ENCODE results near the gene GJA9.
"Not testable (repeated sequence)": the region's sequence is repeated elsewhere in the genome, so short reads cannot be mapped to it uniquely, and the experiment has no call there.

The GJA9 gene

GRCh38 chr1:38873027-38873969, 8.1 kb downstream of the GJA9 start, which contains the start of gene MYCBP:
Gene MYCBP (minus strand): TSS chr1:38873348. CDS start chr1:38873305, 43 bp downstream.
- peak; percentile 91 for FAIRE-seq

DNA sequence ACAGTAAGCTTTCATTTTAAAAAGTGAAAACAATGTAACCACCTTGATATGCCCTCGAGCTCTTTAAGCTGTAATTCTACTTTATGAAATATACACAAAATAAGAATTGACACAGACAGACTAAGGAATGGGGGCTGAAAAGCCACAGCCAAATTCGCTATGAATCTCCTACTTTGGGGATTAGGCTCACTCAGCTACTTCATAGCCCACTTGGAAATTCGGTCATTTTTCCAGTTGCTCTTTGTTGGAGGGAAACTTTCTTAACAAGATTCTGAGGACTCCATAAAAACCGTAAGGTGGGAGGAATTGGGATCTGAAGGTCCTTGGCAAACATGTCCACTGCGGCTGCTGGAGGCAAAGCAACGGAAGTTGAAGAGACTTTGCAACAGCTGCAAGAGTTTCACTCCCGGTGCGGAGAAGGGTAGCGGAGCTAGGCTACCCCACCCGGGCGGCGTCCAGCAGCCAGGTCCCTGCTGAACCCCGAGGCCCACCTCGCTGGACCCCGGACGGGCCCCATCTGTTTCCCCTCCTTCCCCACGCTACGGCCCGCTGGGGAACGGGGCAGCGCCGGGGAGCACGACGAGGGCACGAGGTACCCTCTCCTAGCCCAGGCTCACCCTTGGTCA, 8.9 kb downstream of the GJA9 start:
- no peak for FAIRE-seq

GRCh38 chr1:38870996-38871395, 10.4 kb downstream of the GJA9 start:
- FAIRE-seq, result no peak

DNA sequence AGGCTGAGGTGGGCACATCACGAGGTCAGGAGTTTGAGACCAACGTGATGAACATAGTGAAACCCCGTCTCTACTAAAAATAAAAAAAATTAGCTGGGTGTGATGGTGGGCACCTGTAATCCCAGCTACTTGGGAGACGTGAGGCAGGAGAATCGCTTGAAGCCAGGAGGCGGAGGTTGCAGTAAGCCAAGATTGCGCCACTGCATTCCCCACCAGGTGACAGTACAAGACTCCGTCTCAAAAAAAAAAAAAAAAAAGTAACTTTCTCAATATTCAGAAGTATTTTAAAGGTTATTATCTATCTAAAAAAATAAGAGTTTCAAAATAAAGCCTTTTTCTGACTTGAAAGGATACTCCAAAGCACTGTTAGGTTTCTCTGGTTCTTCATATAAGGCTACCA, 14.2 kb downstream of the GJA9 start:
- FAIRE-seq, result no peak

GRCh38 chr1:38865112-38865715, 16.2 kb downstream of the GJA9 start:
- FAIRE-seq, result no peak

DNA sequence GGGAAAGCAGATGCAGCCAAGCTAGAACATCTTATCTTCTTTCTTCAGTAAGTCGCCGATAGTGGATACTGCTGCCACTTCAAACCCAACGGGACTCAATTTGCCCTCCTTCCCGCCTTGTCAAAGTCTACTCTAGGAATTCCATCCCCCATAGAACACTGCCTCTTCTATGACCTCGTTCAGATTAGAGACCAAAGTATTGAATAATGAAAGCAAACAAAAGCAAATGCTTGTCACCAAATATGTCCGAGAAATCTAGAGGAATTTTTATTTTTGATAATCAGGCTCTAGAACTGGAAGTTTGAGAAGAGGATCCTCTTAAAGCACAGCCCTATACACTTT, 21.0 kb downstream of the GJA9 start:
- no peak for FAIRE-seq

DNA sequence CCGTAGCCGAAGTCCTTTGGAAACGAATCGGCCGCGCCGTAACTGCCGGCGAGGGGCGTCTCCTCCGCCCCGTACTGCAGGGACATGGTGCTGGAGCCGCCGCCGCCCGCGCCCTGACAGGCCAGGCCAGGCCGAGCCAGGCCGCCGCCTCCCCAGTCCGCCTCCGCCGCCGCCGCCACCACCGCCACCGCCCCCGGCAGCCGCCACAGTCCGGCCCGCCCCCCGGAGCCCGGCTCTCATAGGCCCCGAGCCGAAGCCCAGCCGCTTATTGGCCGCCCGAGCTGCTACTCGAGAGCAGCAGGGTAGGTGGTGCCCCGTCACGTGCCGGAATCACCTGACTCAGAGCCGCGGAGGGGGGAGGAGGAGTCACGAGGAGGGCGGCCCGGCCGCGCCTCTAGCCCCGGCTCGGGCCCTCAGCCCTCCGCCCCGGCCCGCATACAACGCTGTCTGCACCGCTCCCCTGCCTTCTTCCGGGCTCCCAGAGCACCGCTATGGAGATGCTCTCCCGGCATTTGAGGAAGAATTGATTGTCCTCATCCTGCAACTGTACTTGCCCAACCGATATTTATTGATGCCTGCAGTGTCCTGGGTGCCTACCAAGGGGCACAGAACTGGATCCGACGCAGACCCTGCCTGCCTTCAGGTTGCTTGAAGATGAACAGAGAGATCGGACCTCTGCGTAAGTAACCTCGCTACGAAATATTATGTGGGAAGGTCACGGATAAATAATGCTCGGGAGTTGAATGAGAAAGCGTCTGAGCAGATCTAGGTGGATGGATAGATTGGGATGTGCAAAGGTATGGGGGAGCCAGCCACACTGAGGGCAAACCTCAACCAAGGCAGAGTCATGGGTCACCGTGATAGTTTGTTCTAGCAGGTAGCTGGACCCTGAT, 21.6 kb downstream of the GJA9 start, which contains the start of gene RRAGC:
Gene RRAGC (minus strand): TSS at position 212 of the 893 bp plus-strand sequence. CDS start 126 bp downstream, at position 86.
- FAIRE-seq, result no peak

- FAIRE-seq, result no peak
These were observed 22.4 kb downstream of the GJA9 start for GRCh38 chr1:38858833-38859560.

- FAIRE-seq, result no peak
These were observed 28.6 kb downstream of the GJA9 start for GRCh38 chr1:38852780-38853179.

DNA sequence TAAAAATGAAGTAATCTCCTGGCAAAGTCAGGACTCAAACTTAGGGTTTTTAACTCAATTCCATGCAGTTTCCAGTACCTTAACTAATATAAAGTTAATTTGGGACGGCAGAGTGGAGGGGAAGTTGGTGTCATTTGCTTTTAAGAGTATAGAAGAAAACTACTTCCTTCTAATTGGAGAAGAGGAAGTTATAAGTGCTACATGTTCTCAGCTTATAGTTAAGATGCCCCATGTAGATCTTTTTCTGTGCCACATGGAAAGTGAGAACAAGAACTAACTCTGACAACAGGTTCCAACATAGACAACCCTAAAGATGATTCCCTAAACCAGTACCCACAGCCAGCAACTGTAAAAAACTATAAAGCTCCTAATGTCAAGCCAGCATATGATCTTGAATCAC, 33.3 kb downstream of the GJA9 start:
- no peak for FAIRE-seq

GRCh38 chr1:38846210-38846609, 35.2 kb downstream of the GJA9 start:
- FAIRE-seq, result no peak

DNA sequence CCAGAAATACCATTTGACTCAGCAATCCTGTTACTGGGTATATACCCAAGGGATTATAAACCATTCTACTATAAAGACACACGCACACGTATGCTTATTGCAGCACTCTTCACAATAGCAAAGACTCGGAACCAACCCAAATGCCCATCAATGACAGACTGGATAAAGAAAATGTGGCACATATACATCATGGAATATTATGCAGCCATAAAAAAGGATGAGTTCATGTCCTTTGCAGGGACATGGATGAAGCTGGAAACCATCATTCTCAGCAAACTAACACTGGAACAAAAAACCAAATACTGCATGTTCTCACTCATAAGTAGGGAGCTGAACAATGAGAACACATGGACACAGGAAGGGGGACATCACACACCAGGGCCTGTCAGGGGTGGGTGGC, 36.3 kb downstream of the GJA9 start:
- not testable (repeated sequence) for FAIRE-seq

- FAIRE-seq, result no peak
These were observed 41.1 kb downstream of the GJA9 start for GRCh38 chr1:38840281-38840680.

DNA sequence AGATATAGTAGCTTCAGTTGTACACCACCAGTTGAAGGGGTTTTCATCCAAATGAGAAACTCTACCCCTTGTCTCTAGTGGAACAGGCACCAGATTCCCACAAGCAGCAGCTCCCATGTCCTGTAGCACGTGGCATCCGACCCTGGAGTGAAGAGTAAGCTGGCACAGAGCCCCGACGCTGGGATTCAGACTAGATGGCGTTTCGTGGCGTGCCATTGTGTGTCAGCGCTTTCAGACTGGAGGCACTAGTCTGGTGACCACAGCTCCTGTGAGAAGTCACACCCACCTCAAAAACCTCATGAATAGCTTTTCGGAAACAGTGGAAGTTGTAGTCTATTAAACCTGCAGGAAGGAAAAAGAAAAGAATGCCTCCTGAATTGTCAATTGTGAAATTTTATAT, 42.0 kb downstream of the GJA9 start:
- FAIRE-seq, result no peak

DNA sequence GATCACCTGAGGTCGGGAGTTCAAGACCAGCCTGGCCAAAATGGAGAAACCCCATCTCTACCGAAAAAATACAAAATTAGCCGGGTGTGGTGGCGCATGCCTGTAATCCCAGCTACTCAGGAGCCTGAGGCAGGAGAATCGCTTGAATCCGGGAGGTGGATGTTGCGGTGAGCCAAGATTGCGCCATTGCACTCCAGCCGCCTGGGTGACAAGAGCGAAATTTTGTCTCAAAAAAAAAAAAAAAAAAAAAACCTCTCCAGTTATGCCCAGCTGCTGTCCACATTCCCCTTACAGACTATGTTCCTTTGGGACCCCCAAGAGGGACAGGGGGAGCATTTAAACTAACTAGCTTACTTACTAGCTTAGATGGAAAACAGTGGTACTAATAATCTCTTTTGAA, 45.1 kb downstream of the GJA9 start:
- not testable (repeated sequence) for FAIRE-seq

DNA sequence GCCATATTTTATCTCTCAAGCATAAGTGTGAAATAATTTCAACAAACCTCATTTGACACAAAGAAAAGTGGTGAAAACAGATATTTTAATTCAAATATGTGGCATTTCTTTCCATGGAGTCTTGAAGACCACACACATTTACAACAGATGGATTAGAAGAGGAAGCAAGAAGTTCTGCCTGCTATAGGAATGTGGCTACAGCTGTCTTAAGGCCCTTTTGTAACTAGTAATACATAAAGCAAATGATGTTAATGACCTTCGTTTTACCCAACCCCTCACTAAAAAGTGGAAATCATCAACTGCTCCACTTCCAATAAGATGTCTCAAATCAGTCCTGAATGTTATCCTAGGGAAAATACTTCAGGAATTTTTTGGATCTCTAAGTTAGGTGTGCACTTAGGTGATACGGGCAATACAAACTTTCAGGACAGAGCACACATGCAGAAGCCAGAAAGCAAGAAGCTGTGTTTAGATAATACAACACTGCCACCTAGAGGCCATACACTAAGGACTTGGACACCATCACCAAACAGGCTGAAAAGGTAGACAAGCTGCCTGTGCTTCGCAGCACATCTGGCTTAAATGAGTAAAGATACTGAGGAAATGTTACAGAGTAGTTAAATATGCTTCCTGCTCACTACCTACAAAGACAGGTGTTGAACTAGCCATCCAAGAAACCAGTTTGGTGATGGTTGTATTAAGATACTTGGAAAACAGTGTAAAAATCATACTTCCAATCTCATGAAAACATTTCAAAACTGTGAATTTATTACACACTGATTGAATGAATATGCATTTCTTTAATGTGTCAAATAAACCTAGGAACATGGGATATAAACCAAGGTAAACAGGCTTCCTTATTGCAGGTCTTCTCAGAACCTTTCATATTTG, 46.2 kb downstream of the GJA9 start:
- FAIRE-seq, result peak; percentile 95

DNA sequence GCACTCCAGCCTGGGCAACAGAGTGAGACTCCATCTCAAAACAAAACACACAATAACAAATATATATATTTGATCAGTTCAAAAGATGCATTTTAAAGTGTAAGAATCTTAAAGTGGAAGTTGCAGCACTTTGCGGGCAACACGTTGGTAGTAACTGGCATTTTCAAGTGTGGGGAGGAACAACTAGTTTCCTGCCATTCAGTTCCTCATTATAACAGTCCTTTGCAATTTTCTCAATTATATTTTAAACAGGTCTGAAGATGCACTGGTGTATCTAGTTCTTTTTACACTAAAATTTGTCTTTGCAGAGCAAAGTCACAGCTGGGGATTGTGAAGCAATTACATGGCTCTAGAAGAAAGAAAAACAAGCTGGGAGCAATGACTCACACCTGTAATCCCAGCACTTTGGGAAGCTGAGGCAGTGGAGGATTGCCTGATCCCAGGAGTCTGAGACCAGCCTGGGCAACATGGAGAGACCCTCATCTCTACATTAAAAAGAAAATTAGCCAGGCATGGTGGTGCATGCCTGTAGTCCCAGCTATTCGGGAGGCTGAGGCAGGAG, 47.1 kb downstream of the GJA9 start:
- FAIRE-seq, result no peak

DNA sequence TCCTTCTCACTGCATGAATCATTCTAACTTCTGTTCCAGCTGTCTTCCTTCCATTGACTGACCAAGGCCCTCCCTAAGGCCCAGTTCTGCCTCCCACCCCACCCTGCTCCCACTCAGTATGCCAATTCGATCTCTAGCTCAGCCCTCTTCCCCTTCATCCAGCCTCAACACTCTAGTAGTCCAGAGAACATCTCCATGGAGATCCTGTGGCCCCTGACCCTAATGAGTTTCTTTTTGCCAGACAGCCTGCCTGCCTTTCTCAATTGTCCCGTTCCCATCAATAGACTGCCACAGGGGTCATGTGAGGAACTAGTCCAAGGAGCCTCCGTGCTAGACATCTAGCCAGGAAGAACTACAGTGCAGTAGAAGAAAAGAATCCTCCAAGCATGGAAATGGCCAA, 48.2 kb downstream of the GJA9 start:
- FAIRE-seq, result no peak

GRCh38 chr1:38832370-38832734, 49.0 kb downstream of the GJA9 start:
- no peak for FAIRE-seq

DNA sequence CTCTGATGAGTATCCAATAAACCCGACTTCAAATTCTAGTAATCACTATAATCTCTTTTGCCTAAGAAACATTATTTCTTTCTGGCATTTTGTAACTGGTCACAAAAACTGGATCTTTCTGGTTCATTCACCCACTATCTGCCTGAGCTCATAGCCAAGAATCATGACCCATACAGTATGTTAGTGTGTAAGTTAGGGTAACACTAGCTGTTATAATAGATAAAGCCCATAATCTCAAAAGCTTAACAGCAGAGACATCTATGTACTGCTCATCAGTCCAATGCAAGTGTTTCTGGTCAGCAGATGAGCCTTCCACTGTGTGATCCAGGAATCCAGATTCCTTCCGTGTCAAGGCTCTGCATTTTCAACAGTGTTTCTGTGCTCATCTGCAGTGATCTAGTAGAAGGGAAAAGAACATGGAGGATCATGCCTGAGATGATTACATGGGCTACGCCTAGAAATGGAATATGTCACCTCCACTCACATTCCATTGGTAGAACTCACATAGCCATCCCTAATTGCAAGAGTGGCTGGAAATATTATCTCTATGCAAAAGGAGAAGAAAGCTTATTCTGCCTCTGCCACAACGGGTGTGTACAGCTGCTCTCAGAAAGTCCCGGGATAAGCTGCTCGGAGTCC, 49.5 kb downstream of the GJA9 start:
- no peak for FAIRE-seq
